CD8-positive, alpha-beta memory T cell (primary cell): Measurements from ENCODE around the gene GABRA4. TPM values are rescaled to one million over a fixed set of nuclear protein-coding genes. Genes with fewer than 3 reads are reported as not detected.

Experiments
- CTCF ChIA-PET: fragments of 350-600 bp; sonication (Branson Sonifier 250); formaldehyde crosslinking; loops from one replicate; lab custom pipeline; 2021; ENCODE audit warnings: antibody characterized with exemption; lab: Charles Lee
- POLR2A ChIA-PET: fragments of 350-600 bp; sonication (Branson Sonifier 250); formaldehyde crosslinking; loops from one replicate; lab custom pipeline; 2021; ENCODE audit warnings: antibody characterized with exemption; lab: Charles Lee
- DNase-seq, 5 donors: peaks; one replicate each; pipeline versions ENCODE4 v3.0.0 to v3.0.0-alpha.2; 2020 to 2022; ENCODE audit warnings: mixed read lengths in 1 of 5
- H3K27ac ChIP-seq: one replicate; pipeline ENCODE4 v1.7.0; 2013; ENCODE audit warnings: low read depth, mild to moderate bottlenecking, low read length, moderate library complexity
- H3K27me3 ChIP-seq: 2 replicates; pipeline ENCODE4 v1.7.0; 2013; ENCODE audit warnings: low read length, mild to moderate bottlenecking; ENCODE audit not compliant: insufficient read depth, poor library complexity, severe bottlenecking
- H3K36me3 ChIP-seq: 2 replicates; pipeline ENCODE4 v1.7.0; 2013; ENCODE audit warnings: mild to moderate bottlenecking, low read length, moderate library complexity; ENCODE audit not compliant: insufficient read depth
- H3K4me1 ChIP-seq: 2 replicates; pipeline ENCODE4 v1.7.0; 2013; ENCODE audit warnings: mild to moderate bottlenecking, low read length, moderate library complexity; ENCODE audit not compliant: insufficient read depth
- H3K4me3 ChIP-seq: 2 replicates; pipeline ENCODE4 v1.7.0; 2013; ENCODE audit warnings: mild to moderate bottlenecking, low read length
- H3K9me3 ChIP-seq: 2 replicates; pipeline ENCODE4 v1.7.0; 2013; ENCODE audit warnings: mild to moderate bottlenecking, low read length
- H3K27ac Mint-ChIP-seq, 8 donors: one replicate each; pipeline ENCODE4 v1.8.0; 2020 to 2021; ENCODE audit warnings: mixed read lengths in 8 of 8, mild to moderate bottlenecking in 6 of 8, inconsistent platforms in 3 of 8, moderate library complexity in 3 of 8
- H3K27me3 Mint-ChIP-seq, 2 donors: one replicate each; pipeline ENCODE4 v1.8.0; 2020 to 2021; ENCODE audit warnings: mixed read lengths in 2 of 2, mild to moderate bottlenecking in 1 of 2, moderate library complexity in 1 of 2
- H3K36me3 Mint-ChIP-seq, 3 donors: one replicate each; pipeline ENCODE4 v1.8.0; 2020 to 2021; ENCODE audit warnings: mixed read lengths in 3 of 3, inconsistent platforms in 1 of 3, mild to moderate bottlenecking in 1 of 3
- H3K4me1 Mint-ChIP-seq, 3 donors: one replicate each; pipeline ENCODE4 v1.8.0; 2020 to 2021; ENCODE audit warnings: mixed read lengths in 3 of 3, inconsistent platforms in 1 of 3, mild to moderate bottlenecking in 1 of 3
- H3K4me3 Mint-ChIP-seq, 7 donors: one replicate each; pipeline ENCODE4 v1.8.0; 2020 to 2021; ENCODE audit warnings: mixed read lengths in 7 of 7, mild to moderate bottlenecking in 6 of 7, moderate library complexity in 4 of 7, inconsistent platforms in 2 of 7
- H3K9me3 Mint-ChIP-seq, 5 donors: one replicate each; pipeline ENCODE4 v1.8.0; 2020 to 2022; ENCODE audit warnings: mixed read lengths in 5 of 5, mild to moderate bottlenecking in 3 of 5, moderate library complexity in 2 of 5, inconsistent platforms in 1 of 5
- polyA plus RNA-seq: library from polyadenylated mRNA; unstranded; fragments of 300-500 nt; fragmentation: Illumina TruSeq; gene quantifications from one replicate; pipeline ENCODE4 v1.2.3, GENCODE V29; 2021
- total RNA-seq, 2 experiments: library from RNA; stranded (reverse); gene quantifications; one replicate each; pipeline ENCODE4 v1.2.3, GENCODE V29; 2021

Gene GABRA4
- total and polyA plus RNA-seq, 3 experiments from 2014 or later, result not detected

DNA sequence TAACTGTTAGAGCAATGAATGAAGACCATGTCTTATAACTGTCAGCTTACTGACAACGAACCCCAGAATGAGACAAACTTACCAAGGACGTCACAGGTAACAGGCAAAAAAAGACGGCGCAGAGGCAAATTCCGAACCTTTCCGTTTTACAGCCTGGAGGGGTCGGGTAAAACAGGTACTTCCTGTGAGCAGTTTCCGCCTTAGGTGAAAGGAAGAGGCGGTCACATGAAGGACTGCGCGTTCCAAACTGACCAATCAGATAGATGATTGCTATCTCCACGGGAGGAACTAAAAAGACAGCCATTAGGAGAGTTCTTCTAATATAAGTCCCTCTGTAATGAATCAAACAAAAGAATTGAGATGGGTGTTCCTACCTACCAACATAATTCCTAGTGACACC, 84.3 kb downstream of the GABRA4 start, which contains the start of gene COX7B2:
Gene COX7B2 (minus strand): TSS at position 168 of the 400 bp plus-strand sequence. CDS start 174,053 bp downstream, outside the sequence.
- Histone ChIP-seq H3K27me3 (peaks cover 4% of the 10 kb centered on the region), H3K4me3 (no peak within 1 kb of the TSS), H3K4me1 (no peaks in the 10 kb centered on the region), H3K36me3 (no peaks in the 10 kb centered on the region), H3K27ac (no peak within 1 kb of the TSS), H3K9me3 (no peaks in the 10 kb centered on the region)
- Mint-ChIP-seq H3K4me1 (no peaks in the 10 kb centered on the region), H3K36me3 (no peaks in the 10 kb centered on the region), H3K27ac (no peak within 1 kb of the TSS), H3K27me3 (peaks cover 0 to 1% of the 10 kb centered on the region in 2 donors), H3K9me3 (peaks cover 0 to 3% (median 0%) of the 10 kb centered on the region in 5 donors), H3K4me3 (no peak within 1 kb of the TSS)
- CTCF ChIA-PET, result no interaction called here
- no peak for DNase-seq
- POLR2A ChIA-PET, result no interaction called here

DNA sequence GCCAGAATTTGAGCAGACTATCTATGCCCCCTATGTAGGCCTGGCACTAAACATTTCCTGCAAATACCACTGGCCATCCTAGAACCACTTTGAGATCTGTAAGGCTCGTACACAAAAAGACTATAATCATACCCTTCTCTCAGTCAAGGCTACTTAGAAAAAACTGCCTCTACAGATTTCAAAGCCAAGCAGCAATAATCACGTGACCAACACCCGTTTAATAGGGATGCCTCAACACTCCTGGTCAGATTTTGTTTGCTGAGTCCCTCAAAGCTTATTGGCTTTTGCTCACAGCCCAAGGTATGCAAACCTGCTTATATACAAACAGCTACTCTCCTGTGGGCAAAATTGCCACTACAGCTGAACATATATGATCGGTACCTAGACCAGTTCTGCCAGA, 85.2 kb downstream of the GABRA4 start:
- Mint-ChIP-seq H3K9me3 (peaks cover 0 to 3% (median 0%) of the 10 kb centered on the region in 5 donors), H3K27me3 (peaks cover 0 to 1% of the 10 kb centered on the region in 2 donors), H3K4me3 (no peak overlapping the region), H3K36me3 (no peaks in the 10 kb centered on the region), H3K27ac (no peak overlapping the region), H3K4me1 (no peaks in the 10 kb centered on the region)
- no peak overlapping the region for H3K27ac ChIP-seq
- ChIA-PET POLR2A (no interaction called here), CTCF (no interaction called here)
- DNase-seq, result no peak
- no peaks in the 10 kb centered on the region for H3K36me3 ChIP-seq
- peaks cover 4% of the 10 kb centered on the region for H3K27me3 ChIP-seq
- H3K9me3 ChIP-seq, result no peaks in the 10 kb centered on the region
- no peak overlapping the region for H3K4me3 ChIP-seq
- no peaks in the 10 kb centered on the region for H3K4me1 ChIP-seq

DNA sequence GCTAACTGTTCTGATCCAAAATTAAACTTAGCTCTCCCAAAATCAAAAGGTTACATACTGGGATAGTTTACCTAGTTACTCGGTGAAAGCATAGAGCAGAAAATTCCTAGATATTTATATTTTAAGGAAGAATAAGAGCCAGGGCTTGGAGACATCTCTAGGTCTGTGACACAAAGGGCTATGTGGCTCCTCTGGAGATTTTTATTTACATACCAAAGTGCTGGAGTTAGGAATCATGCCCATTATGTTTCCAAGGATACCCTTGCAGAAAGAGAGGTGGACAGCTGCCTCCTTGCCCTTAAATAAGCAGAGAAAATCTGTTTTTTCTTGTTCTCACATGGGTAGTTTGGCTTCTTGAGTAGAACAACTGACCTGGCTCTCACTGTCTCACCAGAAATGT, 93.3 kb downstream of the GABRA4 start:
- Mint-ChIP-seq H3K4me1 (no peaks in the 10 kb centered on the region), H3K36me3 (no peaks in the 10 kb centered on the region), H3K27me3 (no peaks in the 10 kb centered on the region), H3K27ac (no peak overlapping the region), H3K9me3 (no peaks in the 10 kb centered on the region), H3K4me3 (no peak overlapping the region)
- ChIA-PET POLR2A (no interaction called here), CTCF (no interaction called here)
- DNase-seq, result no peak
- Histone ChIP-seq H3K36me3 (no peaks in the 10 kb centered on the region), H3K27ac (no peak overlapping the region), H3K27me3 (no peaks in the 10 kb centered on the region), H3K4me3 (no peak overlapping the region), H3K4me1 (no peaks in the 10 kb centered on the region), H3K9me3 (no peaks in the 10 kb centered on the region)

DNA sequence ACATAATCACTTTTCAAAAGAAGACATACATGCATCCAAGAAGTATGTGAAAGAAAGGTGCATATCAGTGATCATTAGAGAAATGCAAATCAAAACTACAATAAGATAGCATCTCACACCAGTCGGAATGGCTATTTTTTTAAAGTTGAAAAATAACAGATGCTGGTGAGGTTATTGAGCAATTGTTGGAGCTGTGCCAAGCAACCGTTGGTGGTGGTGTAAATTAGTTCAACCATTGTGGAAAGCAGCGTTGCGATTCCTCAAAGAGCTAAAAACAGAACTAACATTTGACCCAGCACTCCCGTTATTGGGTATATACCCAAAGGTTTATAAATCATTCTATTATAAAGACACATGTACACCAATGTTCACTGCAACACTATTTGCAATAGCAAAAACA, 98.6 kb downstream of the GABRA4 start:
- Mint-ChIP-seq H3K4me3 (no peak overlapping the region), H3K27me3 (no peaks in the 10 kb centered on the region), H3K27ac (no peak overlapping the region), H3K9me3 (no peaks in the 10 kb centered on the region), H3K36me3 (no peaks in the 10 kb centered on the region), H3K4me1 (no peaks in the 10 kb centered on the region)
- H3K36me3 ChIP-seq, result no peaks in the 10 kb centered on the region
- H3K4me1 ChIP-seq, result no peaks in the 10 kb centered on the region
- H3K4me3 ChIP-seq, result no peak overlapping the region
- H3K27me3 ChIP-seq, result no peaks in the 10 kb centered on the region
- ChIA-PET CTCF (no interaction called here), POLR2A (no interaction called here)
- no peak overlapping the region for H3K27ac ChIP-seq
- no peak for DNase-seq
- H3K9me3 ChIP-seq, result no peaks in the 10 kb centered on the region

DNA sequence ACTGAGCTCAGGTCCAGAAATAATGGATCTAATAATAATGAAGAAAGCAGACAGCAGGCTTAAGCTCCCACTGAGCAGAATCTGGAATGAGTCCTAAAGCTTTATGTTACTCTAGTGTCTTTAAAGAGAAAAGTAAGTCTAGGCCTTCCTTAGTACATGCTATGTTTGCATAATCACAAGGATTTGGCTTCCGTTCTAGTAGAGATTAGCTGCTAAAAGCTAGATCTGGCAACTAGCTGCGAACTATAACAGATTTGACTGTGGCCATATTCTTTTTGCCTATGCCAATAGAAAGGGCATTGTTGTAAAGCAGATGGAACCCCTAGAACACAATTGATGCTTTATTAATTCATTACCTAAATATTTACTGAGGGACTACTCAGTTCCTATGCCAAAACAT, 103.3 kb downstream of the GABRA4 start:
- Mint-ChIP-seq H3K27ac (no peak overlapping the region), H3K4me1 (no peaks in the 10 kb centered on the region), H3K27me3 (no peaks in the 10 kb centered on the region), H3K9me3 (no peaks in the 10 kb centered on the region), H3K4me3 (no peak overlapping the region), H3K36me3 (no peaks in the 10 kb centered on the region)
- Histone ChIP-seq H3K9me3 (no peaks in the 10 kb centered on the region), H3K4me1 (no peaks in the 10 kb centered on the region), H3K36me3 (no peaks in the 10 kb centered on the region), H3K27ac (no peak overlapping the region), H3K4me3 (no peak overlapping the region), H3K27me3 (no peaks in the 10 kb centered on the region)
- DNase-seq, result no peak
- POLR2A ChIA-PET, result no interaction called here
- CTCF ChIA-PET, result no interaction called here

DNA sequence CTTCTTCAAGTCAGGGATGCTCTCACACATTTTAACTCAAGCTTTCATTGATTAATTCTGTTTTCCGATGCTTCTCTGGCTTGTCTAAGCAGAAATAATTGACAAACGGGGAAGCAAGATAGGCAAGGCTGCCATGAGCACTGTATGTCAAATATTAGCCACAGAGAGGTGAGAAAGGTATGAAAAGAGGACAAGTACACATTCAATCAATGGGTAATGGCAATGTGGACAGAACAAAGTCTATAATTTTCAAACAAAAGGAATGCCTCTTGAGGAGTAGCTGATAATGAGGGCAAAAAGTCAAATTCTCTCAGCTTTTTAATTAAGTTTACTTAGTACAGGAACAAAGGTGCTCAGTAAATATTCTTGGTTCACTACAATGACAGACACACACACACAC, 104.0 kb downstream of the GABRA4 start:
- POLR2A ChIA-PET, result no interaction called here
- H3K4me1 ChIP-seq, result no peaks in the 10 kb centered on the region
- CTCF ChIA-PET, result no interaction called here
- Mint-ChIP-seq H3K27ac (no peak overlapping the region), H3K4me1 (no peaks in the 10 kb centered on the region), H3K4me3 (no peak overlapping the region), H3K27me3 (no peaks in the 10 kb centered on the region), H3K36me3 (no peaks in the 10 kb centered on the region), H3K9me3 (no peaks in the 10 kb centered on the region)
- H3K27ac ChIP-seq, result no peak overlapping the region
- H3K27me3 ChIP-seq, result no peaks in the 10 kb centered on the region
- no peaks in the 10 kb centered on the region for H3K9me3 ChIP-seq
- no peak overlapping the region for H3K4me3 ChIP-seq
- no peak for DNase-seq
- H3K36me3 ChIP-seq, result no peaks in the 10 kb centered on the region

DNA sequence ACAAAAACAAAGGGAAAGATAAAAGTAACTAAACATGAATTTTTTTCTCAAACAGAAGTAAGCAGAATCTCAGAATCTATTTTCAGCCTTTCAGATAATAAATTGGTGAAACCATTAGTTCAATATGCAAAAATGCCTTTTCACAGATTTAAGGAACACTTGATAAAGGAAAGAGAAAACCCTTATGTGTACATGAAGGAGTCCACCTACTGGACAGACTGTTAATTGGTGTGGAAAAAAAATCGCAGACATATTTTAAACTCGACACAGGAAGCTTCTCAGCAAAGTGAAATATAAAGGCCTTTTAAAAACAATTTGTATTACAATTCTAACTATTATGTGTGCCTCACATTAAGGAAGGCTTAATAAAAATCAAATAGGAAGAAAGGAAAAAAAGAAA, 106.7 kb downstream of the GABRA4 start:
- Mint-ChIP-seq H3K36me3 (no peaks in the 10 kb centered on the region), H3K4me3 (no peak overlapping the region), H3K9me3 (no peaks in the 10 kb centered on the region), H3K27me3 (no peaks in the 10 kb centered on the region), H3K4me1 (no peaks in the 10 kb centered on the region), H3K27ac (no peak overlapping the region)
- POLR2A ChIA-PET, result no interaction called here
- no peak for DNase-seq
- Histone ChIP-seq H3K4me3 (no peak overlapping the region), H3K4me1 (no peaks in the 10 kb centered on the region), H3K27ac (no peak overlapping the region), H3K27me3 (no peaks in the 10 kb centered on the region), H3K36me3 (no peaks in the 10 kb centered on the region), H3K9me3 (no peaks in the 10 kb centered on the region)
- CTCF ChIA-PET, result no interaction called here

DNA sequence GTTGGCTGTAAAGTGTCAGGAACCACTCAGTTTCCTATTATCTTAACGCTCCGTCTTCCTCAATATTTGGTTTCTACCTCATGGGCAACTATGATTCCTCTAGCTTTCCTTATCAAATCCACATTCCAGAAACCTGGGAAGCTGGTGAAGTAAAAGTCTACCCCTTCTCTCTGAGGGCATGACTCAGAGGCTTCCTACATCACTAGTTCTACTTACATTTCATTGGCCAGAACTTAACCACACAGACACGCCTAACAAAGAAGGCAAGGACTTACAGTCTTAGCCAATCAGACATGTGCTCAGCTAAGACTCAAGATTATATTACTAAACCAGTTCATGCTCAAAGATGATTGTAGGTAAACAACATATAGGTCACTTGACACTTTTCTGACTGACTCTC, 114.7 kb downstream of the GABRA4 start:
- H3K4me1 ChIP-seq, result no peaks in the 10 kb centered on the region
- H3K4me3 ChIP-seq, result no peak overlapping the region
- Mint-ChIP-seq H3K4me3 (no peak overlapping the region), H3K27ac (no peak overlapping the region), H3K27me3 (peaks cover 0 to 1% of the 10 kb centered on the region in 2 donors), H3K9me3 (peaks cover 0 to 8% (median 0%) of the 10 kb centered on the region in 5 donors), H3K4me1 (no peaks in the 10 kb centered on the region), H3K36me3 (no peaks in the 10 kb centered on the region)
- H3K9me3 ChIP-seq, result no peaks in the 10 kb centered on the region
- no peak for DNase-seq
- H3K27ac ChIP-seq, result no peak overlapping the region
- ChIA-PET CTCF (no interaction called here), POLR2A (no interaction called here)
- H3K27me3 ChIP-seq, result no peaks in the 10 kb centered on the region
- H3K36me3 ChIP-seq, result no peaks in the 10 kb centered on the region

DNA sequence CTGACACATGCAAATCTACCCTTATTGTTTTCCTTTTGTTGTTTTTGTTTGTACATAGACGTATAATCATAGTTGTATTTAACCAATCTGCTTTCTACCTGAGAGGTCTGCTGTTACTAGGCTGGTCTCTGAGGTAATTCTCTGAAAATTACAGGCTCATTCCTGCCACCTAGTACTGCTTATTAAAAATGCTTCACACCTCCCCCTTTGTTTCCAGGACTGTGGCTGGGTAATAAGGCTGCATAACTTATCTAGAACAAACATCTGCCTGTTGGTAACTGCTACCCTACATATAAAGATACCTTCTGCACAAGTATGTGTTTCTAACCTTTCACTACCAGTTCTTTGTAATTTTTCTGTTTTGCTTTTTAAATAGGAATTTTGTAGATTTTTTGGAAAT, 118.6 kb downstream of the GABRA4 start:
- POLR2A ChIA-PET, result no interaction called here
- Histone ChIP-seq H3K4me3 (no peak overlapping the region), H3K4me1 (no peaks in the 10 kb centered on the region), H3K27me3 (no peaks in the 10 kb centered on the region), H3K9me3 (no peaks in the 10 kb centered on the region), H3K27ac (no peak overlapping the region), H3K36me3 (no peaks in the 10 kb centered on the region)
- no peak overlapping the region for H3K27ac Mint-ChIP-seq
- H3K9me3 Mint-ChIP-seq, result peaks cover 0 to 8% (median 0%) of the 10 kb centered on the region in 5 donors
- CTCF ChIA-PET, result no interaction called here
- H3K4me3 Mint-ChIP-seq, result no peak overlapping the region
- no peaks in the 10 kb centered on the region for H3K36me3 Mint-ChIP-seq
- no peak for DNase-seq
- H3K27me3 Mint-ChIP-seq, result peaks cover 0 to 1% of the 10 kb centered on the region in 2 donors
- H3K4me1 Mint-ChIP-seq, result no peaks in the 10 kb centered on the region
